GM18526 (cell line): ENCODE measurements around the gene HOPX.

Experiments
- POLR2A ChIP-seq: IDR thresholded peaks from 3 replicates; pipeline ENCODE4 v1.6.1; 2011; ENCODE audit not compliant: insufficient read length; ENCODE audit errors: extremely low read depth

Gene HOPX

DNA sequence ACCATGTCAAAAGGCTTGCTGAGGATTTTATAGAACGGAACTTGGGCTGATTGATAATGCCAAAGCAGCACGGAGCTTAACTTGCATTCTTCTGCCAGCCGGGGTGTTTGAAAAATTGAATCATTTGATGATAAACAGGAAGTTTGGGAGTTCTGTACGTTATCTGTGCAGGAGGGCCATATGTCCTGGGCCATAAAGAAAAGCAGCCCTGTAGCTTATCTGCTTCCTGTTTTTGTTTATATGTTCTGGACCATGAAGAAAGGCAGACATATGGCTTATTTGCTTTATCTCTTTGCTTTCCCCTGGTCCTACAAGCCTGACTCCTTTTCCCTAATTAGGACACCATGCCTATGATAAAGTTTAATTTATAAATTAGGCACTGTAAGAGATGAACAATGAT, 62.4 kb downstream of the HOPX start:
- no peak for TF ChIP-seq POLR2A

- TF ChIP-seq POLR2A, result no peak
Observed at GRCh38 chr4:56613101-56613862, 67.8 kb downstream of the HOPX start.

- no peak for TF ChIP-seq POLR2A
Observed at GRCh38 chr4:56612282-56612681, 68.8 kb downstream of the HOPX start.

DNA sequence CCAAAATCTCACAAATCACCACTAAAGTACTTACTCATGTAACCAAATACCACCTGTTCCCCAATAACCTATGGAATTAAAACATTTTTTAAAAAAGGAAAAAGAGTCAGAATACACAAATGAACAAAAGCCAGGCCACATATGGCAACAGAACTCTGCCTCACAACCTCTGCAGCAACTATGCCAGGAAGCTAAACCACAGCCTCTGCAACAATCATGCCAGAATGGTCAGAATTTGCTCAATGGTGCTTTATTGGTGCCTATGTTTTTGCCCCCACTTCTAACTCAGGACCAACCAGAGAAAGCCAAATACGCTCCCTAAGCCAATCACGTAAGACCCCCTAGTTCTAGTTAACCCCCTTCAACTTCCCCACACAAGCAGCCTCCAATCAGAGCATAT, 69.6 kb downstream of the HOPX start:
- no peak for TF ChIP-seq POLR2A

- no peak for TF ChIP-seq POLR2A
Observed at GRCh38 chr4:56607926-56608325, 73.2 kb downstream of the HOPX start.

DNA sequence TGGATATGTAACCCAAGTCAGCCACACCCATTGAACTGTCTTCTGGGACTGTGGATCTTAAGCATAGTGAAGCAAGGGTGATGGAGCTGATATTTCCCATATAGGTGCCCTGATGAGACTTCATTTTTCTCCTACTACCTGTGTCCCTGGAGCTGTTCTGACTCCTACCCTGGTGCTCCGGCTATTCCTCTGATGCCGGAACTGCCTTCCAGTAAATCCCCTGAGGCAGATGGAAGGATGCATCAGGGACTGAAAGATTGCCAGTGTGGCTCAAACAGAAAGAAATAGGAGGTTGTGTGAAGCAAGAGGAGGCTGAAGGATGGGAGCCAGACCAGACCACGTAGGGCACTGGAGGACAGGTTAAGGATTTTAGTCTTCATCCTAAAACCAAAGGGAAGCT, 74.7 kb downstream of the HOPX start:
- no peak for TF ChIP-seq POLR2A

GRCh38 chr4:56603297-56603696, 77.8 kb downstream of the HOPX start:
- no peak for TF ChIP-seq POLR2A
